Measurements from ENCODE around the gene ERBB4. TPM values are rescaled to one million over a fixed set of nuclear protein-coding genes. Genes with fewer than 3 reads are reported as not detected.

Gene ERBB4
- total RNA-seq, 1 experiment from 2014 or later = not detected

DNA sequence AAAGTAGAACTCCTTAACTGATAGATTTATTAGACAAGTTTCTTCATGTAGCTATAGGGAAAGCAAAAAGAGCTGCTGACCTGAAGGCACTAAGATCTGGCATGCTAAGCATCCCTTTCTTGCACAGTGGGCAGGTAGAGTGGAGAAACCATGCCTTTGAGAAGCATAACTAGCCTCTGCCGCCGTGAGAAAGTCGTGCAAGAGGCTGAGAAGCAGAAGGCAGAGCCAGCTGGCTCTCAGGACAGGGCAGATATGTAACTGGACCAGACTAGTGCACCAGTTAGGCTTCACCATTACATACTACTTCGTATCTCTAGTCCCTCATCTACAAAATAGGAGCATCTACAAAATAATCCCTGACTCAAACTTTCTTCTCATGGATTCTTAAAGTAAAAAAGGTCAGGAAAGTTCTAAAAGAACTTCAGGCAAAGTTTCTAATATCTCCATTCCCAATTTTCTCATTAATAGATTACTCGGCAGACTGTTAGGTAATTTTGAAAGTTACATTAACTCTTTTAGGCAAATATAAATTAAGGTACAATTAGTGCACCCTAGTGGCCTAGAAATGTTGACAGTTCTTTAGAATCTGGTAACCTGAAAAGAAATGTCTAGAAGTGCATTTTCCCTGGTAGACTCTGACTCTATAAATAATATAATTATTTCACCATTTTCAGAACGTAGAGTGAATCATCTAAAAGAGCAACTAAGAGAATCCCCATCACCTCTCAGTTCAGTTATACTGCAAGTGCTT is 10.3 kb downstream of the ERBB4 start:
- Mint-ChIP-seq H3K9me3 (ENCODE audit: unreplicated experiment) (no peaks in the 10 kb centered on the region), H3K27ac (ENCODE audit: low read depth, unreplicated experiment) (no peak overlapping the region), H3K36me3 (ENCODE audit: insufficient read depth, unreplicated experiment) (no peaks in the 10 kb centered on the region), H3K4me1 (ENCODE audit: insufficient read depth, unreplicated experiment) (no peaks in the 10 kb centered on the region), H3K4me3 (ENCODE audit: unreplicated experiment) (no peak overlapping the region), H3K27me3 (ENCODE audit: insufficient read depth, unreplicated experiment) (peaks cover 62% of the 10 kb centered on the region)
- CTCF ChIA-PET = interaction anchor here (0.6 kb wide), 1 partner anchor 1449 kb away, joined by 3 read pairs; no protein-coding TSS in a partner anchor
- no peak for DNase-seq (ENCODE audit: unreplicated experiment)
- TF ChIP-seq, protein P1, sequence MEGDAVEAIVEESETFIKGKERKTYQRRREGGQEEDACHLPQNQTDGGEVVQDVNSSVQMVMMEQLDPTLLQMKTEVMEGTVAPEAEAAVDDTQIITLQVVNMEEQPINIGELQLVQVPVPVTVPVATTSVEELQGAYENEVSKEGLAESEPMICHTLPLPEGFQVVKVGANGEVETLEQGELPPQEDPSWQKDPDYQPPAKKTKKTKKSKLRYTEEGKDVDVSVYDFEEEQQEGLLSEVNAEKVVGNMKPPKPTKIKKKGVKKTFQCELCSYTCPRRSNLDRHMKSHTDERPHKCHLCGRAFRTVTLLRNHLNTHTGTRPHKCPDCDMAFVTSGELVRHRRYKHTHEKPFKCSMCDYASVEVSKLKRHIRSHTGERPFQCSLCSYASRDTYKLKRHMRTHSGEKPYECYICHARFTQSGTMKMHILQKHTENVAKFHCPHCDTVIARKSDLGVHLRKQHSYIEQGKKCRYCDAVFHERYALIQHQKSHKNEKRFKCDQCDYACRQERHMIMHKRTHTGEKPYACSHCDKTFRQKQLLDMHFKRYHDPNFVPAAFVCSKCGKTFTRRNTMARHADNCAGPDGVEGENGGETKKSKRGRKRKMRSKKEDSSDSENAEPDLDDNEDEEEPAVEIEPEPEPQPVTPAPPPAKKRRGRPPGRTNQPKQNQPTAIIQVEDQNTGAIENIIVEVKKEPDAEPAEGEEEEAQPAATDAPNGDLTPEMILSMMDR (IDR thresholded peaks at IDR 0.05; ENCODE audit: unreplicated experiment) = no peak
- intact Hi-C loops (cut with micrococcal nuclease) = no loop called here
- POLR2A ChIA-PET = no interaction called here
- BruUV-seq (replicated peaks) = no TSS peak

DNA sequence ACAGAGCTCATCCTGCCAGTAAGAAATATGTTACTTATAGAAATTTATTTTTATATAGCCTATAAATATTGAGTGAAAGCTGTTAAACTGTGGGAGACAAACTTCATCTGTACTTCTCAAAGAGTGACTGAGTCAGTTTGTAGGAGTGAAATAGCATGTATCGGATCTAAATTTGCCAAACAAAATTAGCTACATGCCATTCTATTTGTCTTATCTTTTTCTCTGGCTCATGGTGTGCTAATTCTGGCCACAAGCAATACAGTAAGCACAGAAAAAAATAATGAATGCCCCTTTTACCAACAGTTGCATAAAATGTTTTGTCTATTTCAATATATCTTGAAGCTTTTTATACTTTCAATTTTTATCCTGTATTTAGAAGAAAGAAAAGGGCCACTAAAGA is 12.5 kb downstream of the ERBB4 start:
- H3K4me1 Mint-ChIP-seq (ENCODE audit: insufficient read depth, unreplicated experiment) = no peaks in the 10 kb centered on the region
- no peak overlapping the region for H3K27ac Mint-ChIP-seq (ENCODE audit: low read depth, unreplicated experiment)
- ChIA-PET POLR2A (no interaction called here), CTCF (no interaction called here)
- no peak overlapping the region for H3K4me3 Mint-ChIP-seq (ENCODE audit: unreplicated experiment)
- TF ChIP-seq, protein P1 (IDR thresholded peaks at IDR 0.05; ENCODE audit: unreplicated experiment) = no peak
- BruUV-seq (replicated peaks) = no TSS peak
- DNase-seq (ENCODE audit: unreplicated experiment) = no peak
- intact Hi-C loops (cut with micrococcal nuclease) = no loop called here
- H3K9me3 Mint-ChIP-seq (ENCODE audit: unreplicated experiment) = no peaks in the 10 kb centered on the region
- H3K36me3 Mint-ChIP-seq (ENCODE audit: insufficient read depth, unreplicated experiment) = no peaks in the 10 kb centered on the region
- peaks cover 80% of the 10 kb centered on the region for H3K27me3 Mint-ChIP-seq (ENCODE audit: insufficient read depth, unreplicated experiment)

DNA sequence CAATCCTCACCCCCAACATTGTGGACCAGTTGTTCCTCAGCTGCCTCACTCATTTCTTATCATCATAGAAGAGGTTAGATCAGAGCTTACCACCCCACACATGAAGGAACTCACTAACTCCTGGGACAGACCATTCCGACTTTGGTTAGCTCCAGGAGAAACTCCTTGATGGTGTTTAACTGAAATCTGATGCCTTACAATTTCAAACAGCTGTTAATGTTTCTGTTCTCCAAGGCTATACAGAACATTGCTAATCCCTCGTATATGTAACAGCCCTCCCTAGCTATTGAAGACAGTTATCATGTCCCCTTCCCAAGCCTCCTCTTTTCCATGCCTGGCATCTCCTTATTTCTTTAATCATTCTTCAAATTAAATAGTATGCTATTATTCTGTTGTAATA is 14.8 kb downstream of the ERBB4 start:
- TF ChIP-seq, protein P1 (IDR thresholded peaks at IDR 0.05; ENCODE audit: unreplicated experiment) = no peak
- intact Hi-C loops (cut with micrococcal nuclease) = no loop called here
- no peaks in the 10 kb centered on the region for H3K36me3 Mint-ChIP-seq (ENCODE audit: insufficient read depth, unreplicated experiment)
- no TSS peak for BruUV-seq (replicated peaks)
- CTCF ChIA-PET = interaction anchor here (0.6 to 0.9 kb wide), 3 partner anchors 14 to 522 kb away, joined by 3 read pairs; no protein-coding TSS in a partner anchor
- no peak overlapping the region for H3K27ac Mint-ChIP-seq (ENCODE audit: low read depth, unreplicated experiment)
- H3K27me3 Mint-ChIP-seq (ENCODE audit: insufficient read depth, unreplicated experiment) = peaks cover 81% of the 10 kb centered on the region
- no peak overlapping the region for H3K4me3 Mint-ChIP-seq (ENCODE audit: unreplicated experiment)
- H3K9me3 Mint-ChIP-seq (ENCODE audit: unreplicated experiment) = no peaks in the 10 kb centered on the region
- H3K4me1 Mint-ChIP-seq (ENCODE audit: insufficient read depth, unreplicated experiment) = no peaks in the 10 kb centered on the region
- DNase-seq (ENCODE audit: unreplicated experiment) = no peak
- POLR2A ChIA-PET = no interaction called here

DNA sequence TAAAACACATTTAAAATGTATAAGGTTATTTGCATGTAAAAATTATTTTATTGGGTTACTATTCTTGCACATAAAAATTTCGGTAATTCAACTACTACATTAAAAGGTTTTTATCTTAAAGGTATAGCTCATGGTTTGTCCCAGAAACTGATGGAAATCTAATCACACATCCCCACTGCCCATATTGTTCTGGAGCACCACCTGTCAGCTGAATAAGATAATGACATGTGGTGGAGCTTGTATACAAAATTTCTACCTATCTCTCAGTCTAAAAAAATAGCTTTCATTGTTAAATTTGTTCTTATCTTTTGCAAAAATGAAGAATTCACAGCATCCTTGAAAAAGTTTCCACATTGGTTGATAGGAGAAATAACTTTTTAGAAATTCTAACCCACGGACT is 18.3 kb downstream of the ERBB4 start:
- no TSS peak for BruUV-seq (replicated peaks)
- Mint-ChIP-seq H3K27ac (ENCODE audit: low read depth, unreplicated experiment) (no peak overlapping the region), H3K27me3 (ENCODE audit: insufficient read depth, unreplicated experiment) (peaks cover 84% of the 10 kb centered on the region), H3K4me1 (ENCODE audit: insufficient read depth, unreplicated experiment) (no peaks in the 10 kb centered on the region), H3K9me3 (ENCODE audit: unreplicated experiment) (no peaks in the 10 kb centered on the region), H3K36me3 (ENCODE audit: insufficient read depth, unreplicated experiment) (no peaks in the 10 kb centered on the region), H3K4me3 (ENCODE audit: unreplicated experiment) (no peak overlapping the region)
- intact Hi-C loops (cut with micrococcal nuclease) = no loop called here
- ChIA-PET POLR2A (no interaction called here), CTCF (interaction anchor here (0.6 kb wide), 2 partner anchors 51 to 1291 kb away, joined by 3 to 4 read pairs; no protein-coding TSS in a partner anchor)
- TF ChIP-seq, protein P1 (IDR thresholded peaks at IDR 0.05; ENCODE audit: unreplicated experiment) = peak; percentile 25
- DNase-seq (ENCODE audit: unreplicated experiment) = peak; percentile 12
